Ovary (tissue), 3 donors: ENCODE results near the gene RBM11.

Experiments
- CTCF ChIP-seq, 3 donors: fragments of 450-650 bp in 2 of 3; fragments of 200-600 bp in 1 of 3; IDR thresholded peaks; one replicate each; pipeline versions ENCODE4 v1.5.1 to v1.8.0; 2016 to 2022; ENCODE audit warnings: antibody characterized with exemption in 3 of 3, mild to moderate bottlenecking in 1 of 3
- EP300 ChIP-seq: sonication (generic); formaldehyde crosslinking; IDR thresholded peaks from one replicate; pipeline ENCODE4 v1.6.1; 2017; ENCODE audit warnings: antibody characterized with exemption
- POLR2A ChIP-seq: fragments of 450-650 bp; IDR thresholded peaks from one replicate; pipeline ENCODE4 v1.6.1; 2017; ENCODE audit warnings: antibody characterized with exemption, mild to moderate bottlenecking, moderate library complexity
- donor health status: DM: no; HTN: no; CAD: no.

GRCh38 chr21:14243874-14244273 lies 27.9 kb downstream of the RBM11 start:
- TF ChIP-seq CTCF (IDR thresholded peaks at IDR 0.05), result no peak
- TF ChIP-seq POLR2A, result no peak
- no peak for TF ChIP-seq EP300
